ENCODE data around the gene BICDL2. TPM values are rescaled to one million over a fixed set of nuclear protein-coding genes. Genes with fewer than 3 reads are reported as not detected.

BICDL2 gene, protein sequence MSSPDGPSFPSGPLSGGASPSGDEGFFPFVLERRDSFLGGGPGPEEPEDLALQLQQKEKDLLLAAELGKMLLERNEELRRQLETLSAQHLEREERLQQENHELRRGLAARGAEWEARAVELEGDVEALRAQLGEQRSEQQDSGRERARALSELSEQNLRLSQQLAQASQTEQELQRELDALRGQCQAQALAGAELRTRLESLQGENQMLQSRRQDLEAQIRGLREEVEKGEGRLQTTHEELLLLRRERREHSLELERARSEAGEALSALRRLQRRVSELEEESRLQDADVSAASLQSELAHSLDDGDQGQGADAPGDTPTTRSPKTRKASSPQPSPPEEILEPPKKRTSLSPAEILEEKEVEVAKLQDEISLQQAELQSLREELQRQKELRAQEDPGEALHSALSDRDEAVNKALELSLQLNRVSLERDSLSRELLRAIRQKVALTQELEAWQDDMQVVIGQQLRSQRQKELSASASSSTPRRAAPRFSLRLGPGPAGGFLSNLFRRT
- not detected in 2 replicates for total RNA-seq

DNA sequence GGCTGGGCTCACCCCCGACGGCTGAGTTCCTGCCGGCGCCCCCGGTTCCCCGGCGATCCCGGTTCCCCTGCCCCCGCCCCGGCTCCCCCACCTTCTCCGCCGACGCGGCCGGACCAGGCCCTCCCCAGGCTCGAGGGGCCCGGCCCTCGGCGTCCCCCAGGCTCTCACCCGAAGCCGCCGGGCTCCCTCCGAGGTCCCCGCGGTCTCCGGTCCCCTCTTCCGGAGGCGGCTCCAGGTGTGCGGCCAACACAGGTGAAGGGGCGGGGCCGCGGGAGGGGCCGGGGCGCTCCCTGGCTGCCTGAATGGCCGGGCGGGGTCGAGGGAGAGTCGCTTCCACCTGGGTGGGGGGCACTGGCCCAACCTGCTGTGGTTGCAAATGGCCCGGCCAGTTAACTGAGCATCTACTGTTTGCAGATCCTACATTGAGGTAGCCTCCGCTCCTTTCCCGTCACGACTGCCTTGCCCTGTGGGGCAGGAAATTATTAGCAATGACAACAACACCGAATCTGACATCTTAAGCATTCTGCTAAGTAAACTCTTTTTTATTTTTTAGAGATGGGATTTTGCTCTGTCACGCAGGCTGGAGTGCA, at the start of gene BICDL2:
Gene BICDL2 (minus strand): TSS at position 219 of the 590 bp plus-strand sequence. CDS start 1,448 bp downstream, outside the sequence.

DNA sequence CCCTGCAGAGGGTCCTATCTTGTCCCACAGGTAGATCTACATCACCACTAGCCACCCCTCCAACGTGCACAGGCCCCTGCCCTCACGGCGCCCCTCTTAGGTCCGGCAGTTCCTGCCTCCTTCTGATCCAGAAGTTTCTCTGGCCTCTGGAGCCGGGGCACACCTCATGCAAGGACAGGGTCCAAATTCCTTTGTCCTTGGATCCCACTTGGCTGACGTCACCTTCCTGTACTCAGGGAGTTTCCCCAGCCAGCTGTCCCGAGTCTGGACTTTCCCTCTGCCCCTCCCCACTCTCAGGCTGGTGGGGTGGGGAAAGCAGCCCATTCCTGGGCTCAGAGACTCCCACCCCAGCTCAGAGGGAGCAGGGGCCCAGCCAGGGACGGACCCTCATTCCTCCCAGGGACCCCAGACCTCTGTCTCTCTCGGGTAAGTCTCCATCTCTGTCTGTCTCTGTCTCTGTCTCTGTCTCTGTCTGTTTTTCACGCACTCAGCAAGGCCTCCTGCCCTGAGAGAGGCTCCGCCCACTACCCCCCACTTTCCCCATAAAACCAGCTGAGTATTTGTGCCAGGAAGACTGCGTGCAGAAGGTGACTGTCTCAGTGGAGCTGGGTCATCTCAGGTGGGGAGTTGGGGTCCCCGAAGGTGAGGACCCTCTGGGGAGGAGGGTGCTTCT, 28.5 kb upstream of the BICDL2 start, which contains the start of gene IL32:
Gene IL32 (plus strand): TSS at position 572 of the 673 bp plus-strand sequence. CDS start 172 bp downstream, outside the sequence.

DNA sequence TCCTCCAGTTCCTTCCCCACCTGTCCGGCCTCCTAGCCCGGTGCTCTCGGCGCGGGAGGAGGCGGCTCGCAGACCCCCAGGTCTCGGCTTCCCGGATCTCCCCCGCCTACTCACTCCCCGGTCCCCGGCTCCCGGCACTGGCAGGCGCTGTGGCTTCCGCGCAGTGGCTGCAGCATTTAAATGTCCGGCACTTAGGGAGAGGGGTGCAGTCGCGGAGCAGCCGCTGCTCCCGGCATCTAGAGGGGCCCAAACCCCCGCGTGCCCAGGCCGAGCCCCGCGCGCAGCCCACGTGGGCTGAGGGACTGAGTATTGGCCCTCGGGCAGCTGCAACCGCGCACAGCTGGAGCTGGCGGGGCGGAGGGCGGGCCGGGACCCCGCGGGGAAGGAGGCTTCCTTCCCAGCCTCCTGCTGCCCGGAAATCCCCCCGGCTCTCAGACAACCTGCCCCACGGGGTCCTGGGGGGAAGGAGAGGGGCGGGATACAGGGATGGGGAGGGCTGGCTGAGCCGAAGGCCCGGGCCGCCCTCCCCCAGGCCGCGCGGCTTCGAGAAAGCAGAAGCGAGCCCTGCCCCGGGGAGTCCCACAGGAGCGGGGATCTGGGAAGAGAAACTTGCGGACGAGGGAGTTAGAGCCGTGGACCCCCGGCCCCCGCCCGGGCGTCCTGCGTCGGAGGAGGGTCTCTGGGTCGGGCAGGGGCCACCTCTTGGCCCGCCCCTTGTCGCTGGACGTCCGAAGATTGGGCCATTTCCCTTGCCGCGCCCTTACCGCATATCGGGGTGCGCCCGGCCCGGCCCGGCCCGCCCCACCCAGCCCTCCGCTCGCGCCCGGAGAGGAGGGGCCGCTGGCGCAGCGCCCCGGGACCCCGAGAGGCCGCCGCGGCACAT, 9.3 kb upstream of the BICDL2 start, which contains the start of gene MMP25:
Gene MMP25 (plus strand): TSS at position 804 of the 883 bp plus-strand sequence. CDS start 357 bp downstream, outside the sequence.

DNA sequence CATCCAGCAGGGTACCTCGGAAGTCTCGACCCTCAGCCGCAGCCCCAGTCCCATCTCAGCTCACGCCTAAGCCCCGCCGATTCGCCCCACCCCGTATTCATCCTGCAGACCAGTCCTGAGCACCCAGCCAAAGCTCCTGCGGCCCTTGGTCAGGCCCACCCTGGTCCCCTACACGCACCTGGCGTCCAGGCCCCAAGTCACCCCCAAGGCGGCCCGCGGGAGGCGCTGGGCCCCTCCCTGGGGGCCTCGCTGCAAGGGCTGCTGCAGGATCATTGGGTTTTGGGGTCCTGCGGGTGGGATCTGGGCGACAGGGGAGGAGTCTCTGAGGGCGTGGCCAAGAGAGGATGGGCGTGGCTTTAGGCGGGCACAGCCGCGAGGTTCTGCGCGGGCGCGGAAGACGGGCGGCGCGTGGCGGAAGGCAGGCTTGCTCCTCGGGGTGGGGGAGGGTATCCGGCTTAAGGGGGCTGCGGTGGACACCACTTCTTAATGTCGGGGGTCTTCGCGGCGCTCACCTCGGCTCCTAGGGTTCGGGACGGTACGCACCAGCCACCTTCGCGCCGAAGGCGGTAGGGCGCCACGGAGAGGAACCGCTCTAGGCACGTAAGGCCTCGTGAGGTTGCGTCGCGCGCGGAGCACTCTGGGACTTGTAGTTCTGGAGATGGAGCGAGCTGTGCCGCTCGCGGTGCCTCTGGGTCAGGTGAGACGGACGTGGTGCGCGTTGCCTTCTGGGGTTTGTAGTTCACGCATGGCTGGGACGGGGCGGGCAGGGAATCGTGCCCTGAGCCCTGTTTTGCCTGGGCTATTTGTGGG, 12.9 kb downstream of the BICDL2 start, which contains the start of the genes HCFC1R1 and THOC6:
Gene HCFC1R1 (minus strand): TSS at position 274 of the 810 bp plus-strand sequence. CDS start 1 bp downstream, at position 273.
Gene THOC6 (plus strand): TSS at position 367 of the 810 bp plus-strand sequence. CDS start 292 bp downstream, at position 659.

DNA sequence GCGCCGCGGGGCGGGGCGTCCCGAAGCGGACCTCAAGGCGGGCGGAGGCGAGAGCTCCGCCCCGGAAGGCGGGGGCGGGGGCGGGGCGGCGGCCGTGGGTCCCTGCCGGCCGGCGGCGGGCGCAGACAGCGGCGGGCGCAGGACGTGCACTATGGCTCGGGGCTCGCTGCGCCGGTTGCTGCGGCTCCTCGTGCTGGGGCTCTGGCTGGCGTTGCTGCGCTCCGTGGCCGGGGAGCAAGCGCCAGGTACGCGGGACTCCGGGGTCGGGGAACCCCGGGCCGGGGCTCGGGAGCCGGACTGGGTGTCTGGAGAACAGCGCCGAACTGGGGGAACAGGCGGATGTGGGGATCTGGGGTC, 16.5 kb downstream of the BICDL2 start, which contains the start of gene TNFRSF12A:
Gene TNFRSF12A (plus strand): TSS at position 122 of the 357 bp plus-strand sequence. CDS start 30 bp downstream, at position 152.

DNA sequence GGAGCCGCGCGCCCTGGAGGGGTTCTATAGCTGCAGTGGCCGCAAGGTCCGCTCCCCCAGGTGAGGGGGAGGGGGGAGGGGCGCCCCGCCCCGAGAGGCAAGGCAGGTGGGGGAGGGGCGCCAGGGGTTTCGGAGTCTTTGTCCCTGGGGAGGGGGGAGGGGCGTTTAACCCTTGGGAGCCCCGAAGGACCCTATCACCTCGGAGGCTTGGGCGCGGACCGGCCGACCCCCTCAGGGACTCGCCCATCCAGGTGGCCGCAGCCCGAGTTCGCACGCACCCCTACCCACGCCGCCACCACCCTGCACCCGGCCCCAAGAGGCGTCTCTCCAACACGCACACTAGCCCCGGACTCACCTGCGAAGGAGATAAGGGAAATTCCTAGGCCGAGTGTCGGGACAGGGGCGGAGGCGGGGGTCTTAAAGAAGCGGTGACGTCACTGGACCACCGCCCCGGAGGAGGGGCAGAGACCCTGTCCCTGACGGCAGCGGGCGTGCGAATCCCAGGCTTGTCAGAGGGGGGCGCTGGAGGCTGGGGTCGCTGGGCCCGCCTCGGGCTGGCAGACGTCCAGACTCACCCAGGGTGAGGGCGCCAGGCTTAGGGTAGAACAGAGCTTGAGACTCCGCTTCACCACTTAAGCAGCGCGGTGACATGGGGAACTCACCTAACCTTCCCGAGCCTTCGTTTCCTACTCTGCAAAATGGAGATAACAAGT, 18.8 kb downstream of the BICDL2 start, which contains the start of gene CLDN6:
Gene CLDN6 (minus strand): TSS at position 390 of the 713 bp plus-strand sequence. CDS start 2,162 bp downstream, outside the sequence.

DNA sequence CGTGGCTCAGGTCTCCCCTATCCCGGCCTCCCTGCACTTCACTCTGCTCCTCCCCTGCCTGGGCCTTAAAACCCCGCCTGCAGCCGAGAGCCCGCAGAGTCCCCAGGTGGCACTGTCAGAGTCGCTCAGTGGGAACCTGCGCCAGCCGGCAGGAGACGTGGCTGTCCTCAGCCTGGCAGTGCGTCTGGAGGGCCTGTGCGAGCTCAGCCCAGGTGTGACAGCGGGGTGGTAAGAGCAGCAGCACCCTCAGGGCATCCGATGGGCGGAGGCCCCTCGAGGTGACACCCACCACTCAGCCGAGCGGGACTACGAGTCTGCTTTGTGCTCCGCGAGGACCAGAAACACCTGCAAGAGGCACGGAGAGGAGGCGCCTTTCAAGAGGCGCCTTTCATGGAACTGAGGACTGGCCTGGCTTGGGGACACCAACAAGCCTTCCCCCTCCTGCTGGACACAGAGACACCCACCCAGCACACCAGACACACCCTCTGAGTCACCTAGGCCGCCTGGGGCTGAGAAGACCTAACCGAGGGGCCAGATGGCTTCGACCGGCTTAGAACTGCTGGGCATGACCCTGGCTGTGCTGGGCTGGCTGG, 23.8 kb downstream of the BICDL2 start, which contains the start of gene CLDN9:
Gene CLDN9 (plus strand): TSS at position 96 of the 593 bp plus-strand sequence. CDS start 440 bp downstream, at position 536.

DNA sequence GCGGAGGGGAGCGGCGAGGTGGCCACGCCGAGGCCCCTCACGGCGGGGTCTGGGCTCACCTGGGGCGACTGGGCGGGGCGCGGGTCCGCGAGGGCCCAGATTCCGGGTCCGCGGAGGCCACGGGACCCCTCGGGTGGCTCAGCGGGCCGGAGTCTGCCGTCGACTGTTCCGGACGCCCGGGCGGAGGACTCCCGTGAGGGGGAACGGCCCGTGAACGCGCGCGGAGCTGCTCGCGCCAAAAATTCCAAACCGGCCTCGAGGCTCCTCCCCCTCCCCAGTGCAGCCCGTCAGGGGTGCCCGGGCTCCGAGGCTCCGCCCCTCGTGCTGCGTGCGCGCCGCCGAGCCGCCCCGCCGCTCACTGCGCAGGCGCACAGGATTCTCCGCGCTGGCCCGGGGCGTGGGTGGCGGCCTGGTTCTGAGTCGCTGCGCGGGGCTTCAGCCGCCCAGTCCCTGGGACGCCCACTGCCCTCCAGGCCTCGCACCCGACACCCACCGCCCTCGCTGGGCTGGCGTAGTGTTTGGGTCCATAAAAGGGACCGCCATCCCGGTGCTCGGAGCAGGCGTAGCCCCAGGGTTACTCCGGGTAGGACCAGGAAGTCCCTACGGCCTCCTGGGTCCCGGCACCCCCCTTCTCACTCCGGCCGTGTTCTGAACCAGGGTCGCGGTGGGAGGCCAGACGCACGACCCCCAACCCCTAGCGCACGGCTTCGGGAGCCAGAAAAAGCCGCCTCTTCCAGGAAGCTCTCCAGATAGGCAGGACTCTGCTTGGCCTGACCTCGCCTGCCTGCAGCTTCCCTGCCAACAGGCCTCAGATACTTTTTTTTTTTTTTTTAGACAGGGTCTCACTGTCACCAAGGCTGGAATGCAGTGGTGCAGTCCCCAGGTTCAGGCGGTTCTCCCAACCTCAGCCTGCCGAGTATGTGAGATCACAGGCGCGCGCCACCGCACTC, 56.2 kb downstream of the BICDL2 start, which contains the start of gene PKMYT1:
Gene PKMYT1 (minus strand): TSS at position 220 of the 950 bp plus-strand sequence. CDS start 789 bp downstream, outside the sequence.

Other genes with a start within 250 kb of the BICDL2 start
- gene PRSS33, start 249.4 kb downstream of the BICDL2 start, total RNA-seq: not detected in 2 replicates
- gene PRSS41, start 238.5 kb downstream of the BICDL2 start, total RNA-seq: not detected in 2 replicates
- gene PRSS21, start 219.7 kb downstream of the BICDL2 start, total RNA-seq: 0.25 and 1.6 TPM in 2 replicates
- 1.1 and 1.3 TPM in 2 replicates for gene ZG16B, start 206.6 kb downstream of the BICDL2 start, total RNA-seq
- 1.1 TPM in 1 of 2 replicates, not detected in the other for gene PRSS22, start 178.8 kb downstream of the BICDL2 start, total RNA-seq
- 73.0 and 87.7 TPM in 2 replicates for gene FLYWCH2, start 153.7 kb downstream of the BICDL2 start, total RNA-seq
- gene FLYWCH1, start 125.0 kb downstream of the BICDL2 start, total RNA-seq: 46.4 and 54.1 TPM in 2 replicates
- 0.81 and 4.9 TPM in 2 replicates for gene KREMEN2, start 72.7 kb downstream of the BICDL2 start, total RNA-seq
- 6.5 and 22.5 TPM in 2 replicates for gene PAQR4, start 67.6 kb downstream of the BICDL2 start, total RNA-seq
- gene PKMYT1, start 56.5 kb downstream of the BICDL2 start, total RNA-seq: 6.3 and 101 TPM in 2 replicates
- gene CLDN9, start 24.0 kb downstream of the BICDL2 start, total RNA-seq: under 0.01 TPM in 1 of 2 replicates, not detected in the other
- 31.8 and 63.8 TPM in 2 replicates for gene CLDN6, start 18.8 kb downstream of the BICDL2 start, total RNA-seq
- 630 and 760 TPM in 2 replicates for gene TNFRSF12A, start 16.6 kb downstream of the BICDL2 start, total RNA-seq
- 61.8 and 378 TPM in 2 replicates for gene HCFC1R1, start 13.0 kb downstream of the BICDL2 start, total RNA-seq
- 32.4 and 43.7 TPM in 2 replicates for gene THOC6, start 12.9 kb downstream of the BICDL2 start, total RNA-seq
- gene MMP25, start 9.6 kb upstream of the BICDL2 start, total RNA-seq: under 0.01 and 0.13 TPM in 2 replicates
- gene IL32, start 28.7 kb upstream of the BICDL2 start, total RNA-seq: 128 and 172 TPM in 2 replicates
- not detected in 2 replicates for gene ZSCAN10, start 62.4 kb upstream of the BICDL2 start, total RNA-seq
- gene ZNF205, start 75.6 kb upstream of the BICDL2 start, total RNA-seq: 15.8 and 25.9 TPM in 2 replicates
- gene ZNF213, start 98.1 kb upstream of the BICDL2 start, total RNA-seq: 5.9 and 9.9 TPM in 2 replicates
- gene OR1F1, start 151.3 kb upstream of the BICDL2 start, total RNA-seq: not detected in 2 replicates
- 4.6 and 4.9 TPM in 2 replicates for gene ZNF200, start 198.2 kb upstream of the BICDL2 start, total RNA-seq
- not detected in 2 replicates for gene MEFV, start 219.7 kb upstream of the BICDL2 start, total RNA-seq
- 19.9 and 29.3 TPM in 2 replicates for gene ZNF263, start 246.5 kb upstream of the BICDL2 start, total RNA-seq

Data from mesangial cell (primary cell).